T-helper 2 cell treated with Interferon-gamma antibody and Interleukin-4, amounts not matched to agents 100 ng/mL and 5 ng/mL, for 36 hours (primary cell): ENCODE data around the gene MARK1. TPM values are rescaled to one million over a fixed set of nuclear protein-coding genes. Genes with fewer than 3 reads are reported as not detected.

ENCODE experiments used
- intact Hi-C: fragments of 100-400 bp; cut with micrococcal nuclease; formaldehyde crosslinking; loops from one replicate; pipeline ENCODE4 v1.15.1; 2023
- total RNA-seq: library from RNA; stranded (reverse); gene quantifications from 2 replicates; pipeline ENCODE4 v1.2.3, GENCODE V29; 2022

The MARK1 gene
- total RNA-seq, 1 donor from 2014 or later = not detected

DNA sequence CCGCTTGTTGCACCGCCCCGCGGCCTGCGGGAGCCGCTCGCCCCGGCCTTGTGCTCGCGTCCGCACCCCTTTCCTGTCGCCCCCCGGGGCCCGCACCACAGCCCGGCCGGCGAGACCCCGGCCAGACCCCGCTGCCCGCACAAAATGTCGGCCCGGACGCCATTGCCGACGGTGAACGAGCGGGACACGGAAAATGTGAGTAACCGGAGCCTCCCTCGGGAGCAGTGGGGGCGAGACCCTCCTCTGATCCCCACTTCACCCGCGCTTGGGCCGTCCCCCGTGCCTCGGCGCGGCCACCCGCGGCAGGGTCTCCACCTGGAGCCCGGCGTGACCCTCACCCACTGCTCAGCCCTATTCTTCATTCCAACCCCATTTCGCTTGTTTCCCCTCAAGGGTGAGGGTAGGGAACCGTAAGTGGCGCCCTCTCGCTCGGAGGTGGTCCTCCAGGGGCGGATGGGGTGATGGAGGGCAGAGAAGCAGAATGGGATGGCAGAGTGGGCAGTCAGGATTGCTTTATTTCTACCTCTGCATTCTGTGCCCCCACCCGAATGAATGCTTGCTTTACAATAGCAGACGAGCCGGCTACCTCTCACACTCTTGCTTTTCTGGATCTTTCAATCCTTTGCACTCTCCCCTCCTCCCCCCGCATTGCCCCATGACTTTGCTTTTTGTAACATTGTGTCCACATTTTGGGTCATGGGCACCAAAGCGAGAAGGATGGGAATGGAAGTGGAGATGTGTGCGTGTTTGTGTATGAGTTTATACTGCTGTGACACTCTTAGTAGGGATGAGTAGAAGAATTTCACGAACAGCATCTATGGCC, 954 bp downstream of the MARK1 start:
- intact Hi-C loops = no loop called here

DNA sequence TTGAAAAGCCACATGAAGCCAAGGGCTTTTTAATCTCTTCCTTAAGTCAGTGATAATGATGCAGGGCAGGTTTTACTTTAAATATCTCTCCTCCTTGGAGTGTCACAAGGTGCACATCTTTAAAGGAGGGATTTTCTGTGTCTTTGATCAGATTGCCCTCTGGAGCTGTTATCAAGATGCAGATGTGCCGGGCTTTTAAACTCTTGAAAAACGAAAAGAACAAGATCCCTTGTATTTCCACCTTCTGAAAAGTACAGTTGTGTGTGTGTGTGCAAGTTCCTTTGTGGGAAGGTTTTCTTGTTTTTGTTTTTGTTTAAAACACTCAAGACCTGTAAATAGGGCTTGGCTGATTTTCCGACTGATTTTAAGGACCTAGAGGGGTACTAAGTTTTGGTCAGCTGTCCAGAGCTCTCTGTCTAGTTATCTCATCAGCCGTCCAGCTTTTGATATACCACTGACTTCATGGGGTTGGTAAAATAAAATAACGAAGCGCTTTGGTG, 1.6 kb downstream of the MARK1 start:
- intact Hi-C loops = no loop called here

GRCh38 chr1:220533504-220534109, 5.7 kb downstream of the MARK1 start:
- intact Hi-C loops = no loop called here

GRCh38 chr1:220544901-220545303, 17.0 kb downstream of the MARK1 start:
- intact Hi-C loops = no loop called here

GRCh38 chr1:220550811-220551399, 23.0 kb downstream of the MARK1 start:
- intact Hi-C loops = no loop called here

DNA sequence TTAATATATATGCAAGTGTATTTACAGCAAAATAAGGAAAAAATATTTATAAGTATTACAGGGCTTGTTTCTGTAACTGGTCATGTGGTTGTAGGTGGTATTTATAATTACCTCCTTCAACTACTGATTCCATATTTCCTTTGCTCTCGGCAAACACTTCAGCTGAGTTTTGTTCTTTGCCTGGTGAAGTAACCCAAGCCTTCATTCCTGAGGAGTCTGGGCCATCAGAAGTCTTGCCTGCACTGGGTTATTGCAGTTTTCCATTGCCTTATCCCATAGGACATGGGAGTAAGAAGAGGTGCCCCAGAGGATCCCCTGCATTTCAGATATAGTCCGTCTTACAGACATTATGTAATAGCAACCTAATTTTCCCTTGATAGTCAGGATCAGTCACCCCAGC, 23.8 kb downstream of the MARK1 start:
- intact Hi-C loops = no loop called here

DNA sequence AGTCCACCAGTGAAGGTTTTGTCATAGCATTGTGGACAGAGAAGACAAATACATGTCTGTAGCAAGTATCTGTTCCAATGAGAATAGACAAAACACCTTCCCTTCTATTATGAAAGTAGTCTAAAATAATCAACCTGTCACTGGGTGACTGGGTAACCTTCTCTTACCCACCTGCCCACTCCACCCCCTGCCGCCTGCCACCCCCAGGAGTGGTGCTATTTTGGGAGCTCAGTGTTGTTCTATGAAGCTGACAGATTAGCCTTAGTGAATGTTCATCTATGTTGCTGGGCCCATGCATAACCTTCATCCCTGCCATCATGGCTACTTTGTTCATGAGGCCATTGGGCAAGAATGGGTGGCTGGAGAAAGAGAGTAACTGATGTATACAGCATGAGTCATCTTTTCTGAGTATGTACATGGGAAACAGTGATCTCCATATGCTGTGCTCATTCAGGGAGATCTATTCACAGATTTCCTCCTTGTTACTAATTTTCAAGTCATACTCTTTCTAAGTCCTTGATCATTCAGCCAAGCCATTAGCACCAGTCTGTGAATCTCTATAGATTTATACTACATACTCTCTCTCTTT, 24.8 kb downstream of the MARK1 start:
- intact Hi-C loops = no loop called here

DNA sequence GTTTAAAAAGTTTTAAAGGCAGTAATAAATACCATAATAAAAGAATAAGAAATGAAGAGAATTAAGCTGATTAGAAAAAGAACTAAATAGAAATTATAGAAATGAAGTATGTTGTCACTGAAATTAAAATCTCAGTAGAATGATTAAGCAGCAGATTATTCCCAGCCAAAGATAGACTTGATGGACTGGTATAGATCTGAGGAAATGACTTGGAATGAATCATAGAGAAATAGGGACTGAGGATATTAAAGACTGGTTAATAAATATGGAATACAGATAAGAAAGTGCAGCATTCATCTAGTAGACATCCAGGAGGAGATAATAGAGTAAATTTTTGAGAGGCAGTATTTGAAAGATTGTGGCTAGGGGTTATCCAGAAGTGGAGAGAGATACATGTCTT, 28.7 kb downstream of the MARK1 start:
- intact Hi-C loops = no loop called here

- intact Hi-C loops = no loop called here
These were observed 35.6 kb downstream of the MARK1 start for GRCh38 chr1:220563564-220563963.

DNA sequence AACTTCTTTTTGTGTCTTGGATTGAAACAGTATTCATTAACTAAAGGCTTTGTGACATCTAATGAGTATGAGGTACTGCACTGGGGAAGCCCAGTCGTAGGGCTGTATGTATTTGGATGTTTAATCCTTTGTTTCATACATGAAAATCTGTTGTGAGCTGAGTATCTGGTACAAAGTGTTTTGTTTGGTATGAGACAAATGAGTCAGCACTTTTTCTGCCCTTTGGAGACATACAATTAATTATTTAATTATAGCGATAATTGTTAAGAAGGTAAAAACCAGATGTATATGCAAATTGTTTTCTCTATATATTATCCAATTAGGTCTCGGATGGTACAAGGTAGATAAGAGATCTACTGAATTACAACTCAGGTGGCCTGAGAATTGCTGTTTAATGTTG, 36.3 kb downstream of the MARK1 start:
- intact Hi-C loops = no loop called here

- intact Hi-C loops = no loop called here
These were observed 37.7 kb downstream of the MARK1 start for GRCh38 chr1:220565670-220566069.

GRCh38 chr1:220566869-220567268, 38.9 kb downstream of the MARK1 start:
- intact Hi-C loops = no loop called here

GRCh38 chr1:220572416-220572815, 44.5 kb downstream of the MARK1 start:
- intact Hi-C loops = no loop called here

- intact Hi-C loops = no loop called here
These were observed 45.9 kb downstream of the MARK1 start for GRCh38 chr1:220573836-220574235.

DNA sequence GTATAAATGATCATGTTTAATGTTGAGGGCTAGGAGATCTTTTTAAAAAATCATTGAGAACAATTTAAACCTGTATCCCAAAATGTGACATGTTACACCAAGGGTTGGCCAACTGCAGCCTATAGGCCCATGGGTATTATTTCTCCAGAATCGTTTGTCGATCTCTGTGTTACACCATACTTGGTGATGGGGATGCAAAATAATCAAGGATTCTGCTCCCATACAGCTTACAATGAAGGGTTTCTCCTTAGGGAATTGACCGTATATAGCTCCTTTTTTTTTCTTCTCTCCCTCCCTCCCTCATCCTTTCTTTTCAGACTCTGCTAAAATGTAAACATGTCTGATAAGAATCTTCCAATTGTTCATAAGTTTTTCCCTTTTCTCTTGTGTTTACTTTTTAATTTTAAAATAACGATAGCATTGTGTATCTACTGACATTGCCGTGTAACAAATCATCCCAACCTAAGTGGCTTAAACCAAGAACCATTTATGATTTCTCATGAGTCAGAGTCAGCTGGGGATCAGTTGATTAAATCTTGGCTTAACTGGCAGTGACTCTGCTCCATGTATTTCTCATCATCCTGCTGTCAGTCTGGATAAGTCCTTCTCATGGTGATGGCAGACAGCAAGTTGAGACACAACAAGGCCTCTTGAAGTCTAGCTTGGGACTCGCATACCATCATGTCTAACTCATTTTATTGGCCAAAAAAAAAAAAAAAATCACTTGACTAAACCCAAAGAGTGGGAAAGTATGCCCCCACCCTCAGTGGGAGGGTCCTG, 48.0 kb downstream of the MARK1 start:
- intact Hi-C loops = no loop called here

DNA sequence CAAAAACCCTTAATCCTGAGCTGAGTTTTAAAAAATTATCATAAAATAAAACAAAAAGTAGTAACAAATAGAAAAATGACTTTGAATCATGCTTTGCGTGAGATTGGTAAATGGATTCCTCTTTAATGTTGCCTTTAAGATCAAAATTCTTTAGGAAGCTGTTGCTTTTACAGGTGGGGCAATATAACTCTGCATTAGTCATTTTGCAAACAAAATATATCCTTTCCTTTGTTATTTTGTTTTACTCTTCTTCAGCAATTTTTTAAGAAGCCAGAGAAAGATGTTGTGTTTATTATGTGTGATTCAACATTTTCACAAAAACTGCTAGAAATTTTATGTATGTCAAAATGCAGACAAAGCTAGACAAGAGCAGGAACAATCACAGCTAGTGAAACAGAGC, 50.0 kb downstream of the MARK1 start:
- intact Hi-C loops = no loop called here

- intact Hi-C loops = no loop called here
These were observed 51.4 kb downstream of the MARK1 start for GRCh38 chr1:220579317-220579716.

DNA sequence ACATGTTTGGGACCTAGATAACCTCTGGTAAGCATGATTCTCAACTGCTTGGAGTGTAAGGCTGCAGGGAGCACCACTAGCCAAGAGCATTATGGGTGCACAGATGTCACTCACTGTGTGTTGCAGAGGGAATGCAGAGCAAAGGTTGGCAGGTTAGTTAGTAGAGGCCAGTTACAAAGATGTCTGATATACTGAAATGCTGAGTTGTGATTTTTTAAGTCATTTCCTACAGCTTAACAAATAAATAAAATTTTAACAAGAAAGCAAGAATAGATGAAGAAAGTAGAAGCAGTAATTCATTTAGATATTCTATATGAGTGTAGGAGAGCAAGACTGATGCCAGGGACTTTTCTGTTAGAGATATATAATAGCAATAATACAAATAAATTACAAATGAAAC, 64.8 kb downstream of the MARK1 start:
- intact Hi-C loops = no loop called here

GRCh38 chr1:220594356-220594755, 66.4 kb downstream of the MARK1 start:
- intact Hi-C loops = no loop called here

DNA sequence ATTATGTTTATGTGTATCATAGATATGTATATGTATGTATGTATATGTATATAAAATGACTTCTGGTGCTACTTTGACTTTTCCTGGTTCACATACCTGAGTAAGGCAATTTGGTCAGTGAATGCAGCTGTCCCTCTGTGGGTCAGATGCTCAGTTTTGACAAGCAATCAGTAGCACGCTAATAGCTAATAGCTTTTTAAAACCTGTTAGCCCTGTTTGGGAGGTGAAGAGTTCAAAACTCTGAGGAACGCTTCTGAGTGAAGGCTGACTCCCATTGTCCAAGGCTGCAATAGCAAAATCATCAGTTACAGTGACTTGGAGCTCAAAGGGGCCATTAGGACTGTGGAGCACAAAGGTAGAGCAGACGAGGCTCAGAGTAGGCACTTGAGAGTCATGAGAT, 67.2 kb downstream of the MARK1 start:
- intact Hi-C loops = no loop called here

- intact Hi-C loops = no loop called here
These were observed 77.0 kb downstream of the MARK1 start for GRCh38 chr1:220604926-220605325.
